RWPE1 (cell line): ENCODE results near the gene DCDC2.
A peak's percentile ranks its signal among the peaks of the same experiment; 100 is the strongest.
"Not testable (repeated sequence)": the region's sequence is repeated elsewhere in the genome, so short reads cannot be mapped to it uniquely, and the experiment has no call there.

Experiments
- CTCF ChIA-PET: fragments of 350-600 bp; sonication (Branson Sonifier 250); formaldehyde crosslinking; extraction: SDS; loops from one replicate; lab custom pipeline; 2021; lab: Yijun Ruan, JAX
- POLR2A ChIA-PET: fragments of 400-600 bp; formaldehyde crosslinking; extraction: SDS; loops from one replicate; lab custom pipeline; 2020; ENCODE audit warnings: antibody characterized with exemption; ENCODE audit not compliant: low non-redundant PET; lab: Yijun Ruan, JAX
- DNase-seq: peaks from one replicate; pipeline ENCODE4 v3.0.0; 2012; ENCODE audit warnings: low spot score
- H3K27ac ChIP-seq: fragments of 450-650 bp; 2 replicates; pipeline ENCODE4 v1.5.1; 2017
- CTCF ChIP-seq: fragments of 450-650 bp; conservative IDR thresholded peaks from 2 replicates; pipeline ENCODE4 v1.5.1; 2017; ENCODE audit warnings: low read depth, mild to moderate bottlenecking

Gene DCDC2

GRCh38 chr6:24313251-24314141 is 44.4 kb downstream of the DCDC2 start:
- CTCF ChIA-PET: interaction anchor here (0.6 to 1.4 kb wide), 2 partner anchors 30 to 46 kb away, joined by 3 to 5 read pairs; no protein-coding TSS in a partner anchor
- H3K27ac ChIP-seq: no peak overlapping the region
- POLR2A ChIA-PET: no interaction called here
- no peak for TF ChIP-seq CTCF
- DNase-seq: peak; percentile 28

- DNase-seq, POLR2A ChIA-PET, CTCF ChIA-PET, H3K27ac ChIP-seq: not testable (repeated sequence)
These were observed 46.1 kb downstream of the DCDC2 start for GRCh38 chr6:24311775-24312174.

GRCh38 chr6:24307881-24308280 is 50.0 kb downstream of the DCDC2 start:
- TF ChIP-seq CTCF: no peak
- H3K27ac ChIP-seq: no peak overlapping the region
- POLR2A ChIA-PET: no interaction called here
- CTCF ChIA-PET: no interaction called here
- DNase-seq: no peak

- CTCF ChIA-PET: no interaction called here
- POLR2A ChIA-PET: no interaction called here
- TF ChIP-seq CTCF: no peak
- DNase-seq: no peak
- no peak overlapping the region for H3K27ac ChIP-seq
These were observed 50.9 kb downstream of the DCDC2 start for GRCh38 chr6:24306936-24307335.

GRCh38 chr6:24306038-24306437 is 51.8 kb downstream of the DCDC2 start:
- H3K27ac ChIP-seq: no peak overlapping the region
- no peak for TF ChIP-seq CTCF
- DNase-seq: no peak
- ChIA-PET CTCF (no interaction called here), POLR2A (no interaction called here)

GRCh38 chr6:24296944-24297343 is 60.9 kb downstream of the DCDC2 start:
- TF ChIP-seq CTCF: no peak
- no peak overlapping the region for H3K27ac ChIP-seq
- ChIA-PET POLR2A (no interaction called here), CTCF (no interaction called here)
- no peak for DNase-seq

GRCh38 chr6:24293852-24294251 is 64.0 kb downstream of the DCDC2 start:
- DNase-seq, CTCF ChIA-PET: not testable (repeated sequence)

More at GRCh38 chr6:24293852-24294251, 64.0 kb downstream of the DCDC2 start:
- POLR2A ChIA-PET, H3K27ac ChIP-seq: not testable (repeated sequence)
